Neural progenitor cell (in vitro differentiated cells): ENCODE results near the gene FOXK1.

Experiments
- EZH2 ChIP-seq: fragments of 200-600 bp; sonication (generic); IDR thresholded peaks from 2 replicates; pipeline ENCODE4 v1.6.1; 2017; ENCODE audit warnings: antibody characterized with exemption, mild to moderate bottlenecking, moderate library complexity
- EZH2phosphoT487 ChIP-seq: fragments of 200-600 bp; sonication (generic); IDR thresholded peaks from 2 replicates; pipeline ENCODE4 v1.6.1; 2017; ENCODE audit warnings: antibody characterized with exemption
- TF ChIP-seq, protein P1 (sequence below): fragments of 200-600 bp; sonication (generic); IDR thresholded peaks from 2 replicates; pipeline ENCODE4 v1.5.1; 2017; ENCODE audit warnings: antibody characterized with exemption, mild to moderate bottlenecking

DNA sequence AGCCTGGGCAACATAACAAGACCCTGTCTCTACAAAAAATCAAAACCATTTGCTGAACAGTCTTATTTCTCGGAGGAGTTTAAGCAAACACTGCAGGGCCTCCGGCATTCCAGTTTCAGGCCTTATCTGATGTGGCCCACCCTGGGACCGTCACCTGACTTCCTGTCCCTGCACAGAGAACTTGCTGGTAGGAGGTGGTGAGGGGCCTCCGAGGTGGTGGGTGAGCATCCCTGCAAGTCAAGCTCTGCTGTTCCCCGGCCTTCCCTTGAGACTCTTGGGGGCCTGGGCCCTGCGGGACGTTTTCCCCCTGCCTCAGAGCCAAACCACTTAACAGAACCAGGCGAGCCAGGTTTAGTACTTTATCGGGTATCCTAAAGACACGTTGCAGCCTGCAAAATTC is 48.9 kb downstream of the FOXK1 start:
- TF ChIP-seq, protein P1, sequence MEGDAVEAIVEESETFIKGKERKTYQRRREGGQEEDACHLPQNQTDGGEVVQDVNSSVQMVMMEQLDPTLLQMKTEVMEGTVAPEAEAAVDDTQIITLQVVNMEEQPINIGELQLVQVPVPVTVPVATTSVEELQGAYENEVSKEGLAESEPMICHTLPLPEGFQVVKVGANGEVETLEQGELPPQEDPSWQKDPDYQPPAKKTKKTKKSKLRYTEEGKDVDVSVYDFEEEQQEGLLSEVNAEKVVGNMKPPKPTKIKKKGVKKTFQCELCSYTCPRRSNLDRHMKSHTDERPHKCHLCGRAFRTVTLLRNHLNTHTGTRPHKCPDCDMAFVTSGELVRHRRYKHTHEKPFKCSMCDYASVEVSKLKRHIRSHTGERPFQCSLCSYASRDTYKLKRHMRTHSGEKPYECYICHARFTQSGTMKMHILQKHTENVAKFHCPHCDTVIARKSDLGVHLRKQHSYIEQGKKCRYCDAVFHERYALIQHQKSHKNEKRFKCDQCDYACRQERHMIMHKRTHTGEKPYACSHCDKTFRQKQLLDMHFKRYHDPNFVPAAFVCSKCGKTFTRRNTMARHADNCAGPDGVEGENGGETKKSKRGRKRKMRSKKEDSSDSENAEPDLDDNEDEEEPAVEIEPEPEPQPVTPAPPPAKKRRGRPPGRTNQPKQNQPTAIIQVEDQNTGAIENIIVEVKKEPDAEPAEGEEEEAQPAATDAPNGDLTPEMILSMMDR, result no peak
- no peak for TF ChIP-seq EZH2
- no peak for TF ChIP-seq EZH2phosphoT487
